Activated T-cell treated with anti-CD3 and anti-CD28 coated beads for 4 hours (primary cell): ENCODE results near the gene BOD1L2.

Experiments used
- DNase-seq: peaks from one replicate; pipeline ENCODE4 v3.0.0-alpha.2; 2020

Gene BOD1L2

GRCh38 chr18:57146956-57147636 is at the start of gene BOD1L2:
TSS of gene BOD1L2 (plus strand) at chr18:57147087. CDS start at chr18:57147313, 226 bp downstream.
- no peak for DNase-seq

- DNase-seq = no peak
These were observed 39.6 kb upstream of the BOD1L2 start for GRCh38 chr18:57107140-57107832.

- DNase-seq = no peak
These were observed 36.6 kb upstream of the BOD1L2 start for GRCh38 chr18:57110290-57110689.

- no peak for DNase-seq
These were observed 33.0 kb upstream of the BOD1L2 start for GRCh38 chr18:57113799-57114420.

DNA sequence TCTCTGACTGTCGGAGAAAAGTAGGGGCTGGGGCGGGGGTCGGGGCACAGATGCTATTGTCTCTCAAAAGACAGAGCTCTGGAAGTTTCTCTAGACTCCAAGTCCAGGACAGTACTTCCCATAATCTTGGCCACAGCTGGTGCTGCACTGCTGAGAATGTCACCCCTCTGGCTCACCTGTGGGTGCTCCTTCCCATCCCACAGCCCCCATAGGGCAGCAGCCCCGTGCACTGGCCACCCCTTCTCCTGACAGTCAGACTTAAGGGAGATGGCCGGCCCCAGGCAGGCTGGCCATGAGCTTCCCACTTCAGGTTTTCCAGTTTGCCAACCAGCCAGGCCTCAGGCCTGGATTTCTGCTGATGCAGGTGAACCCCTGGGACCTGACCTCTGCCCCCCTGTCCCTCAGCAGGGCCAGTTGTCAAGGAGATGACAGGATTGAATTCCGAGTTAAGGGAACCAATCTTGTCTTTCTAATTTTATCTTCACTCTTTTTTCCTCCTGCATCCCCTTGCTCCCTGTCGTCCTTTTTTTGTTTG is 30.2 kb upstream of the BOD1L2 start:
- DNase-seq = no peak

GRCh38 chr18:57121542-57122112 is 25.3 kb upstream of the BOD1L2 start:
- no peak for DNase-seq

DNA sequence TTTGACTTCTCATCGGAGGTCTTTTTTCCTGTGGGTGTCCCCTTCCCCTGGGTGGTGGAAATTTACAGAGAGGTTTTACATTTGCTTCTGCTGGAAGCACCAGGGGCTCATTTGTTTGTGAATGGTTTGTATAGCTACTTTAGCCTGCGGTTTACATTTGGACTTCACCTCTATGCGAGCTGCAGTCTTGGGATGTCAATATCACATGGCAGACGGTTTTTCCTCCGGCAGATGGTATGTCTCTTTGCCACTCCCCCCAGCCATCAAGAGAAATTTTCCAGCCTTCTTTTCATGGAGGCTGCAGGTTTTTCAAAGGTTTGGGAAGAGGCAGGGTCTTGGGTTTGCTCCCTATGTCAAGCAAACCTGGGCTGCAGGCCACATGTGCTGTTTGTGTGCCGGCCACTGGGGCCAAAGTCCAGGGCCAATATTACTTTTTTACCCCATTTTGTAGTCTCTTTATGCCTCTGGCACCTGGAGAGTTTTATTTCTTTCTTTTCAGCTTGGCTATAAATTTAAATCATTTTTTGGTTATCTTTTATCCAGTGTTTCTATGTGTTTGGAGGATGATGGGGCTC is 23.9 kb upstream of the BOD1L2 start:
- no peak for DNase-seq

DNA sequence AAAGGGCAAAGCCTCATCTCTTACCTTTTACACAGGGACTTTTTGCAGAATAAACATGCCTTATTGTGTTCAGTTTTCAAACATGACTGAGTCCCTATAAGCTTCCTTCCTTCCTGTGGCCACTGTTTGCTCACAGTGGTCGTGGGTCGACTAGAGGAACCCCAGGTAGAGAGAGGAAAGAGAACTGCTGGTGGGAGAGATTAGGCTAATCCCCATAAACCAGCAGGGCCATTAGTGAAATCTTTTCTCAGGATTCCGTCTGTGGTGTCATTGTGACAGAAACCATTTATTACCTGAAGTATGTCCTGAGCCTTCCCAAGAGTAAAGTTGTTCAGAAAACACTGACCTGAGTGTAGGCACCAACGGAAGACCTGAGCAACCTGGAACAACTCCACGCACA is 21.3 kb upstream of the BOD1L2 start:
- DNase-seq = no peak

GRCh38 chr18:57128220-57128932 is 18.5 kb upstream of the BOD1L2 start:
- no peak for DNase-seq

- no peak for DNase-seq
These were observed 15.8 kb upstream of the BOD1L2 start for GRCh38 chr18:57131101-57131500.

- DNase-seq = no peak
These were observed 15.1 kb upstream of the BOD1L2 start for GRCh38 chr18:57131782-57132181.

DNA sequence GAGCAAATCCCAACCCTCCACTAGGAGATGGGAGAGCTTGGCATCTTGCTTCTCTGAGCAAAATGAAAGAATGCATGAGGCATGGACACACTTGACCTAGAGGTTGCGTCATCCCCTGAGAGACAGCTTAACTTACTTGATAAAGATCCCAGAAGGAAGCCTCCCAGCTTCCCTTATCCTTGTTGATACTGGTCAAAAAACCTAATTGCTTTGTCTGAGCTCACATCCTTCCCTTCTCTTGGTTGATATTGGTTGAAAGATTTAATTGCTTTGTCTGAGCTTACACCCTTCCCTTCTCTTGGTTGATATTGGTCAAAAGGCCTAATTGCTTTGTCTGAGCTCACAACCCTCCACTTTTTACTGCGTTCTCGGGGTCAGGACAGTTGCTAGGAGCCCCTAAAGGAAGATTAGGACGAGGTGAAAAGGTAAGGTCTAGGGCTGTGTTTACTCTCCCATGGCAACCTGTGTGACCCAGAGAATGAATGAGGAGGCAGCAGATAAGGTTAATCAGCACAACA is 12.2 kb upstream of the BOD1L2 start:
- no peak for DNase-seq

DNA sequence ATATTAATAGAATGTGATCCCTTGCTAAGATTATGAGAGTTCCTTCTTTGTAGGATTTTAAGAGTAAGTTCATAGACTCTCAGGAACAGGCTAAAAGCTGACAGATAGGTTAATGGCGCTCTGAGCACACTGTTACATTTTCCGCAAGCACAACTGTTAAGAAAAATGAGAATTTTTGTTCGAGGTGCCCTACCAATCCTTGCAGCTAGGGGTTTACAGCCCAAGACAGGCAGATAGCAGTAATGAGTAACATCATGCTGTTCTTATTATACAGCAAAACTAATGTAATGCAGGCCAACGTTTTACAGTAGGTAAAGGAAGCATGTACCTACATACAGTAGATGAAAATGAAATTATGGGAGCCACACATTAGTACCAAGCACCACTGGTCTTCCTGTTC is 11.2 kb upstream of the BOD1L2 start:
- no peak for DNase-seq

DNA sequence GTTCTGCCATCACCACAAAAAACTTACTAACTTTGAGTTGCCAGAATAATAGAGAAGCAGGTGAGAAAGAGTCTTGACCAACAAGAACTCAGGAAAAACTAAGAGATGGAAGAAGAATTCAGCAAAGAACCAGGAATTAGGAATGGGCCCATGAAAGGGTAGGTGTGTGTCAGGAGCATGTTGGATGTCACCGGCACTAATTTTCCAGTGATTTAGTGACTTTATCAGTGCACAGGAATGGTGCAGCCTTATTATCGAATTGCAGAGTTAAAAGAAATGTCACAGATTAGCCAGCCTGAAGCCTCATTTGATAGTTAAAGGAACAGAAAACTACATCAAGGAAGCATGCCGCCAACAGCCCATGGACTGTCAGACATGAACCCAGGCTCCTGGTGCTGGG is 9.0 kb upstream of the BOD1L2 start:
- DNase-seq = no peak

DNA sequence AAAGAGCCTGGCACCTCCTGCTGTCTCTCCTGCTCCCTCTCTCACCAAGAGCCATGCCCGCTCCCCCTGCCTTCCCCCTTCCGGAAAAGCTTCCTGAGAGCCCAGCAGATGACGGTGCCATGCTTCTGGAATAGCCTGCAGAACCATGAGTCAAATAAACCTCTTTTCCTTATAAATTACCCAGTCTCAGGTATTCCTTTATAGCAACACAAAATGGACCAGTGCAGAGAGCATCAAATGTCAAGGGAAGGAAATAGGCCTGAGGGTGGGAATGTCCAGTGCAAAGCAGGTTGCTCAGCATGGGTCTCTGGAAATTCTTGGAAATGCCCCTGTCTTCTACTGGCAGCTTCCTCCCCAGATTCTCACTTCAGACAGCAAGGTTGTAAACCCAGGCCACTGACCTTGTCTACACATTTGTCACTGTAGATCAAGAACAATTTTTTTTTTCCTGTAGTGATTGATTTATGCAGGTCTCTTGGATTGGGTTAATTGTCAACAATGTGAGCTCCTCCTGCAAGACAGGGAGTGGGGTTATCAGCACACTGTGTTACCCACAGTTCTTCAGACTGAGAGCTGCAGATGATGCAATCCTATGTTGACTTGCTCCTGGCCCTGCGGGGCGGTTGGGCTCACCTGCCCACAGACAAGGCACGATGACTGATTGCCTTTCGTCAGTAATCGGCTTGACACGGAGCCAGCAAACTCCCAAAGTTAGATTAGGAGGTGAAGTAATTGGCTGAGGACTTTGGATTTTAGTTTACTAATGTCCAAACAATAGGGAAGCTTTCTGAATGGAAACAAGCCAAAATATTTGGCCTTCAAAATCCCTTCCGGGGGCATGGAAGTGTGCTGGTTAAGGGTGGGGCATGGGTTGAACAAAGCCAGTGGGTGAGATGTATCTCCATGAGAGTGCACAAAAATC is 5.4 kb upstream of the BOD1L2 start:
- no peak for DNase-seq

- no peak for DNase-seq
These were observed 4.6 kb upstream of the BOD1L2 start for GRCh38 chr18:57142324-57142723.

- DNase-seq = no peak
These were observed 3.6 kb upstream of the BOD1L2 start for GRCh38 chr18:57143265-57143664.

GRCh38 chr18:57148263-57148662 is 1.4 kb downstream of the BOD1L2 start:
- no peak for DNase-seq

- no peak for DNase-seq
These were observed 2.2 kb downstream of the BOD1L2 start for GRCh38 chr18:57149051-57149450.

GRCh38 chr18:57149531-57149930 is 2.6 kb downstream of the BOD1L2 start:
- no peak for DNase-seq

GRCh38 chr18:57150081-57150480 is 3.2 kb downstream of the BOD1L2 start:
- no peak for DNase-seq
